ENCODE measurements around the gene PDIK1L.

DNA sequence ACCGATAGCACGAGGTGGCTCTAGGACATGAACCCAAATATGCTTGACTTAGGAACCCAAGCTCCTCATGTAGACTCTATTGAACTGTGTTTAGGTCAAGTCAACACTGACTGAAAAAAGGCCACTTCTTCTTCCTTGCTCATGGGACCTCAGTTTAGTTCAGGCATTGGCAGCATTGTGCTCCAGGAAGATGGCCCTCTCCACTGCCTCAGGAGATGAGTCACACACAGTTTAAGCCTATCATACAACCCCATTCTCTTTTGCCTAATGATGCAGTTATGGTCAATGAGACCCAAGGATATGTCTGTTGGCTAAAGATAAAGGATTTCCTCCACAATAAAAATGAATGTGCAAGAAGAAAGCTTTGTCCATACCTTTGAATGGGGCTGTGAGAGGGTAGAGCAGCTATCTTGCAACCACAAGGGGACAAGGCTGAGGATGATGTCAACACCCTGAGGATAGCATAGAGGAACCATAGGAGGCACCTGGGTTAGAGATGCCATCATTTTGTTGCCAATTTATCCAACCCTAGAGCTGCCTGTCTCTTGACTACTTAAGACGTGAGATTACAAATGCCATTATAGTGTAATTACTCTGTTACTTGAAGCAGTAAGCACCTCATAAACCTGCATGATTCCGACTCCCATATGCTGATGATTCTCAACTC is 41.2 kb upstream of the PDIK1L start:
- TF ChIP-seq, protein P1, sequence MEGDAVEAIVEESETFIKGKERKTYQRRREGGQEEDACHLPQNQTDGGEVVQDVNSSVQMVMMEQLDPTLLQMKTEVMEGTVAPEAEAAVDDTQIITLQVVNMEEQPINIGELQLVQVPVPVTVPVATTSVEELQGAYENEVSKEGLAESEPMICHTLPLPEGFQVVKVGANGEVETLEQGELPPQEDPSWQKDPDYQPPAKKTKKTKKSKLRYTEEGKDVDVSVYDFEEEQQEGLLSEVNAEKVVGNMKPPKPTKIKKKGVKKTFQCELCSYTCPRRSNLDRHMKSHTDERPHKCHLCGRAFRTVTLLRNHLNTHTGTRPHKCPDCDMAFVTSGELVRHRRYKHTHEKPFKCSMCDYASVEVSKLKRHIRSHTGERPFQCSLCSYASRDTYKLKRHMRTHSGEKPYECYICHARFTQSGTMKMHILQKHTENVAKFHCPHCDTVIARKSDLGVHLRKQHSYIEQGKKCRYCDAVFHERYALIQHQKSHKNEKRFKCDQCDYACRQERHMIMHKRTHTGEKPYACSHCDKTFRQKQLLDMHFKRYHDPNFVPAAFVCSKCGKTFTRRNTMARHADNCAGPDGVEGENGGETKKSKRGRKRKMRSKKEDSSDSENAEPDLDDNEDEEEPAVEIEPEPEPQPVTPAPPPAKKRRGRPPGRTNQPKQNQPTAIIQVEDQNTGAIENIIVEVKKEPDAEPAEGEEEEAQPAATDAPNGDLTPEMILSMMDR (conservative IDR thresholded peaks at IDR 0.05; ENCODE audit: low read depth, low read length), result no peak
- TF ChIP-seq FOS (IDR thresholded peaks at IDR 0.05; ENCODE audit: low read depth, low read length) (no peak), POLR2A (IDR thresholded peaks at IDR 0.05; ENCODE audit: low read depth, low read length) (no peak), MXI1 (IDR thresholded peaks at IDR 0.05; ENCODE audit: borderline replicate concordance, low read depth, low read length) (no peak), RCOR1 (IDR thresholded peaks at IDR 0.05; ENCODE audit: insufficient replicate concordance, low read length) (no peak)

Data from IMR-90 (cell line).